Fibroblast of lung (primary cell): ENCODE measurements around the gene UBXN2A. TPM values are rescaled to one million over a fixed set of nuclear protein-coding genes. Genes with fewer than 3 reads are reported as not detected.

Source experiments
- DNase-seq, 2 donors: peaks; one replicate each; pipeline versions ENCODE4 v3.0.0 to v3.0.0-alpha.2; 2010; ENCODE audit warnings: low read depth in 2 of 2
- H2AFZ ChIP-seq: 2 replicates; pipeline ENCODE4 v1.5.1; 2012; ENCODE audit warnings: low read length, control low read depth, inconsistent platforms
- H3K27ac ChIP-seq: 2 replicates; pipeline ENCODE4 v1.5.1; 2011; ENCODE audit warnings: low read length, control low read depth; ENCODE audit not compliant: insufficient read depth
- H3K27me3 ChIP-seq: 2 replicates; pipeline ENCODE4 v1.5.1; 2011; ENCODE audit warnings: mild to moderate bottlenecking, low read length; ENCODE audit not compliant: control insufficient read depth, insufficient read depth
- H3K36me3 ChIP-seq: 2 replicates; pipeline ENCODE4 v1.5.1; 2011; ENCODE audit warnings: low read length; ENCODE audit not compliant: control insufficient read depth, insufficient read depth
- H3K4me1 ChIP-seq: 2 replicates; pipeline ENCODE4 v1.5.1; 2011; ENCODE audit warnings: low read length; ENCODE audit not compliant: control insufficient read depth, insufficient read depth; ENCODE audit errors: extremely low read depth
- H3K4me2 ChIP-seq: 2 replicates; pipeline ENCODE4 v1.5.1; 2011; ENCODE audit warnings: low read length, control low read depth; ENCODE audit not compliant: insufficient read depth; ENCODE audit errors: extremely low read depth
- H3K4me3 ChIP-seq, 4 experiments: fragments of 200-600 bp in 1 of 4; sonication (generic) in 1 of 4; replicated peaks in 1 of 4; 2 replicates each; pipeline ENCODE4 v1.5.1; 2011 to 2016; ENCODE audit warnings: low read length in 4 of 4, low read depth in 3 of 4, mild to moderate bottlenecking in 3 of 4, control low read depth in 2 of 4, inconsistent platforms in 1 of 4, mixed read lengths in 1 of 4; ENCODE audit not compliant: insufficient read depth in 1 of 4; ENCODE audit errors: control extremely low read depth in 1 of 4
- H3K79me2 ChIP-seq: 2 replicates; pipeline ENCODE4 v1.5.1; 2012; ENCODE audit warnings: mild to moderate bottlenecking, low read length, inconsistent platforms; ENCODE audit not compliant: control insufficient read depth, insufficient read depth
- H3K9ac ChIP-seq: 2 replicates; pipeline ENCODE4 v1.5.1; 2011; ENCODE audit warnings: mild to moderate bottlenecking, low read length, control low read depth; ENCODE audit not compliant: insufficient read depth
- H3K9me3 ChIP-seq: 2 replicates; pipeline ENCODE4 v1.5.1; 2012; ENCODE audit warnings: low read depth, low read length; ENCODE audit not compliant: control insufficient read depth, insufficient read depth
- H4K20me1 ChIP-seq: 2 replicates; pipeline ENCODE4 v1.5.1; 2011; ENCODE audit warnings: low read length; ENCODE audit not compliant: control insufficient read depth, insufficient read depth; ENCODE audit errors: extremely low read depth
- EZH2 ChIP-seq: IDR thresholded peaks from 2 replicates; pipeline ENCODE4 v1.5.1; 2012; ENCODE audit warnings: low read length, control low read depth, mild to moderate bottlenecking; ENCODE audit errors: missing control alignments
- polyA plus RNA-seq, 2 donors: library from polyadenylated mRNA; depleted of rRNA in 1 of 2; stranded (reverse) in 1 of 2; unstranded in 1 of 2; fragments of >200 nt; gene quantifications; 2 replicates each; pipeline ENCODE4 v1.2.1, GENCODE V29; 2011 to 2012; ENCODE audit warnings: missing spikeins in 1 of 2
- total RNA-seq: library from RNA; depleted of rRNA; stranded (reverse); fragments of >200 nt; gene quantifications from 2 replicates; pipeline ENCODE4 v1.2.1, GENCODE V29; 2014
- TF ChIP-seq, protein P1 (sequence below), 2 donors: IDR thresholded peaks in 1 of 2; conservative IDR thresholded peaks in 1 of 2; 1 replicate in 1 of 2; 2 replicates in 1 of 2; pipeline ENCODE4 v1.5.1; 2011 to 2012; ENCODE audit warnings: low read length in 2 of 2, control low read depth in 1 of 2, inconsistent platforms in 1 of 2, low read depth in 1 of 2, mild to moderate bottlenecking in 1 of 2

The UBXN2A gene
- total and polyA plus RNA-seq, 2 donors (not counting 1 experiment from before 2014, with no cell fraction given), result 12.8 to 12.9 TPM

DNA sequence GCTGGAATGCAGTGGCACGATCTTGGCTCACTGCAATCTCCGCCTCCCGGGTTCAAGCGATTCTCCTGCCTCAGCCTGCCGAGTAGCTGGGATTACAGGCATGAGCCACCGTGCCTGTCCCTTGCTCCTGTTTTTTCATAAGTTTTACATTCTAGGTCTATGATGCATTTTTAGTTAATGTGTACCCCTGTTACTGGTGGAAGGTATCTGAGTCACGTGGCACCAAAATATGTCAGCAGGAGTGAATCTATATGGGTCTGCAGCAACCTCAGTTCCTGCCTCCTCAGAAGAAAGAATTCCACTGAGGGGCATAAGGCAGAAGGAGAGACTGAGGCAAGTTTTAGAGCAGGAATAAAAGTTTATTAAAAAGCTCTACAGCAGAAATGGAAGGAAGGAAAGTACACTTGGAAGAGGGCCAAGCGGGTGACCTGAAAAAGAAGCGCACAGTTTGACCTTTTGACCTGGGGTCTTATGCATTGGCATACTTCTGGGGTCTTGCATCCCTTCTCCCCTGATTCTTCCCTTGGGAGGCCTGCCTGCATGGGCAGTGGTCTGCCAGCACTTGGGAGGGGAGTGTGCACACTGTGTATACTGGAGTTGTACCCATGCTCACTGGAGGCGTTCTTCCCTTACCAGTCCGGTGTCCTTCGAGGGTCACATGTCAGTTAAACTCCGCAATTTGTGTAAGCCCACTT, 68.6 kb downstream of the UBXN2A start:
- Histone ChIP-seq H4K20me1 (no peaks in the 10 kb centered on the region), H3K36me3 (no peaks in the 10 kb centered on the region), H3K27me3 (peaks cover 3% of the 10 kb centered on the region), H3K79me2 (no peaks in the 10 kb centered on the region), H3K9me3 (no peaks in the 10 kb centered on the region), H3K27ac (no peak overlapping the region), H3K9ac (no peak overlapping the region), H3K4me3 (no peak overlapping the region), H2AFZ (no peak overlapping the region), H3K4me2 (no peak overlapping the region), H3K4me1 (no peaks in the 10 kb centered on the region)
- DNase-seq, result no peak
- TF ChIP-seq, protein P1, sequence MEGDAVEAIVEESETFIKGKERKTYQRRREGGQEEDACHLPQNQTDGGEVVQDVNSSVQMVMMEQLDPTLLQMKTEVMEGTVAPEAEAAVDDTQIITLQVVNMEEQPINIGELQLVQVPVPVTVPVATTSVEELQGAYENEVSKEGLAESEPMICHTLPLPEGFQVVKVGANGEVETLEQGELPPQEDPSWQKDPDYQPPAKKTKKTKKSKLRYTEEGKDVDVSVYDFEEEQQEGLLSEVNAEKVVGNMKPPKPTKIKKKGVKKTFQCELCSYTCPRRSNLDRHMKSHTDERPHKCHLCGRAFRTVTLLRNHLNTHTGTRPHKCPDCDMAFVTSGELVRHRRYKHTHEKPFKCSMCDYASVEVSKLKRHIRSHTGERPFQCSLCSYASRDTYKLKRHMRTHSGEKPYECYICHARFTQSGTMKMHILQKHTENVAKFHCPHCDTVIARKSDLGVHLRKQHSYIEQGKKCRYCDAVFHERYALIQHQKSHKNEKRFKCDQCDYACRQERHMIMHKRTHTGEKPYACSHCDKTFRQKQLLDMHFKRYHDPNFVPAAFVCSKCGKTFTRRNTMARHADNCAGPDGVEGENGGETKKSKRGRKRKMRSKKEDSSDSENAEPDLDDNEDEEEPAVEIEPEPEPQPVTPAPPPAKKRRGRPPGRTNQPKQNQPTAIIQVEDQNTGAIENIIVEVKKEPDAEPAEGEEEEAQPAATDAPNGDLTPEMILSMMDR (conservative IDR thresholded peaks at IDR 0.05 in 1 of 2, IDR thresholded peaks at IDR 0.05 in 1 of 2; ENCODE audit: low read depth in 1 of 2, low read length in 2 of 2), result no peak
- TF ChIP-seq EZH2, result no peak

DNA sequence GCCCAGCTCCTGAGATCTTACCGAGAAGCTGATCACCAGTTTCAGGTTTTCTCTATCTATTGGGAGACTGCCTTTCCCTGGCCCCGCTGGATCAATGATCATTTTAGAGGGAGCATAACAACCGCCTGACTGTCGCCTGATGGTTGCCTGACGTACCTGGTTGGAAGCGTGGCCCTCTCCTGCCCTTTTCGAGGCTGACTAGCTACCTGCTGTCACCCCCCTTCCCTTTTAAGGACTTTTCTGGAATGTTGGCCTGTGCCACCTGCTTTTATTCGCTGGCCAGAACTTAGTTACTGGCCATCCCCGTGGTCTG, 69.1 kb downstream of the UBXN2A start:
- no peak overlapping the region for H3K9ac ChIP-seq
- no peaks in the 10 kb centered on the region for H3K9me3 ChIP-seq
- TF ChIP-seq, protein P1 (conservative IDR thresholded peaks at IDR 0.05 in 1 of 2, IDR thresholded peaks at IDR 0.05 in 1 of 2; ENCODE audit: low read depth in 1 of 2, low read length in 2 of 2), result no peak
- no peak overlapping the region for H3K27ac ChIP-seq
- no peaks in the 10 kb centered on the region for H3K4me1 ChIP-seq
- peaks cover 3% of the 10 kb centered on the region for H3K27me3 ChIP-seq
- H3K4me3 ChIP-seq, result peak overlapping the region in 2 of 4 experiments; percentile 35 to 55
- H3K4me2 ChIP-seq, result peak overlapping the region; percentile 78
- H3K36me3 ChIP-seq, result no peaks in the 10 kb centered on the region
- no peaks in the 10 kb centered on the region for H4K20me1 ChIP-seq
- H3K79me2 ChIP-seq, result no peaks in the 10 kb centered on the region
- H2AFZ ChIP-seq, result no peak overlapping the region
- DNase-seq, result no peak

DNA sequence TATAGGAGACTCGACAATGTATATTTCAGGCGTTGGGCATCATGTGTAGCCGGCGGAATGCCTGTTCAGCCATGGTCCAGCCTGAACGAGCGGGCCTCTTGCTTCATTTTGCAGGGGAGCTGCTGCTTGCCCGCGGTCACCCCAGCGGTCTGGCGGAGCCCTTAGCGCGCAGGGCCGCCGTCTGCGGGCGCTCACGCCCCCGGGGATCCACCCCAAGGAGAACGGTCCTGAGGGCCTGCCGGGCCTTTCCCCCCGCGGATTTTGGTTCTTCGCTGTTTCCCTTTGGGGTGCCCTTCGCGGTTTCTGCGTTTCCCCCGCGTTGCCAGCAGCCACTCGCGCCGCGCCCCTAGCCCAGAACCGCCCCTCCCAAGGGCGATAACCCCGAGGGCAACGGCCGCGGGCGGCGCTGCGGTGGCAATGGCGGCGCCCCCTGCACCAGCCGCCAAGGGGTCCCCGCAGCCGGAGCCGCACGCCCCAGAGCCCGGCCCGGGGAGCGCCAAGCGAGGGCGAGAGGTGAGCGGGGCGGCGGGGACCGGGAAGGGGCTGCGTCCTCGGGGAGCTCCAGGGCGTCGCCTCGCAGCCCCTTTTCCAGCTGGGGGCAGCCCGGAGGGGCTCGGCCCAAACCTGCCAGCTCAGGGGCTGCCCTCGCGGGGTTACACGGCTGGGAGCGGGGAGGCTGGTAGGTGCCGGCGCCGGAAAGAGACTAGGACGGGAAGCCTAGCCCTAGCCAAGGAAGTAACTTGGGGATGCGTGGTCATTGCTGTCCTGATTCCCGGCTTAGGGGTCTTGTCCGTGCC, 69.6 kb downstream of the UBXN2A start, which contains the start of gene MFSD2B:
Gene MFSD2B, plus strand, starts transcription at position 406 of the 797 bp plus-strand sequence. Its CDS starts 12 bp downstream, at position 418.
- peak; percentile 12 to 13 for DNase-seq
- Histone ChIP-seq H3K27ac (no peak within 1 kb of the TSS), H3K27me3 (peaks cover 3% of the 10 kb centered on the region), H3K9me3 (no peaks in the 10 kb centered on the region), H3K79me2 (no peaks in the 10 kb centered on the region), H3K4me1 (no peaks in the 10 kb centered on the region), H3K4me3 (peak within 1 kb of the TSS; percentile 30 to 55 (median 40)), H3K4me2 (peak within 1 kb of the TSS; percentile 78), H2AFZ (peak within 1 kb of the TSS; percentile 49), H3K9ac (peak within 1 kb of the TSS; percentile 30), H3K36me3 (no peaks in the 10 kb centered on the region), H4K20me1 (no peaks in the 10 kb centered on the region)
- no peak for TF ChIP-seq EZH2
- TF ChIP-seq, protein P1 (conservative IDR thresholded peaks at IDR 0.05 in 1 of 2, IDR thresholded peaks at IDR 0.05 in 1 of 2; ENCODE audit: low read depth in 1 of 2, low read length in 2 of 2), result no peak
